ENCODE data around the gene ROBO2.

Gene ROBO2

GRCh38 chr3:77271306-77271705 lies 231.4 kb downstream of the ROBO2 start:
- no peak for DNase-seq

GRCh38 chr3:77271711-77272110 lies 231.8 kb downstream of the ROBO2 start:
- DNase-seq = no peak

GRCh38 chr3:77279276-77279675 lies 239.4 kb downstream of the ROBO2 start:
- no peak for DNase-seq

- DNase-seq = no peak
These were observed 241.8 kb downstream of the ROBO2 start for GRCh38 chr3:77281721-77282120.

GRCh38 chr3:77283108-77283507 lies 243.2 kb downstream of the ROBO2 start:
- no peak for DNase-seq

- DNase-seq = no peak
These were observed 248.4 kb downstream of the ROBO2 start for GRCh38 chr3:77288348-77288747.

- no peak for DNase-seq
These were observed 256.6 kb downstream of the ROBO2 start for GRCh38 chr3:77296527-77296926.

GRCh38 chr3:77298417-77298816 lies 258.5 kb downstream of the ROBO2 start:
- no peak for DNase-seq

GRCh38 chr3:77303955-77304699 lies 264.2 kb downstream of the ROBO2 start:
- DNase-seq = no peak

- DNase-seq = no peak
These were observed 264.8 kb downstream of the ROBO2 start for GRCh38 chr3:77304700-77305021.

GRCh38 chr3:77309460-77309859 lies 269.6 kb downstream of the ROBO2 start:
- DNase-seq = no peak

- DNase-seq = no peak
These were observed 273.9 kb downstream of the ROBO2 start for GRCh38 chr3:77313843-77314242.

GRCh38 chr3:77319711-77320110 lies 279.8 kb downstream of the ROBO2 start:
- no peak for DNase-seq

- DNase-seq = no peak
These were observed 280.6 kb downstream of the ROBO2 start for GRCh38 chr3:77320514-77320913.

GRCh38 chr3:77321646-77322045 lies 281.7 kb downstream of the ROBO2 start:
- no peak for DNase-seq

- DNase-seq = no peak
These were observed 283.7 kb downstream of the ROBO2 start for GRCh38 chr3:77323626-77324025.

- no peak for DNase-seq
These were observed 284.2 kb downstream of the ROBO2 start for GRCh38 chr3:77324105-77324504.

GRCh38 chr3:77325280-77325679 lies 285.4 kb downstream of the ROBO2 start:
- DNase-seq = no peak

- DNase-seq = no peak
These were observed 285.8 kb downstream of the ROBO2 start for GRCh38 chr3:77325702-77326101.

- DNase-seq = no peak
These were observed 286.7 kb downstream of the ROBO2 start for GRCh38 chr3:77326586-77326985.

GRCh38 chr3:77328690-77329089 lies 288.8 kb downstream of the ROBO2 start:
- no peak for DNase-seq

- DNase-seq = no peak
These were observed 289.2 kb downstream of the ROBO2 start for GRCh38 chr3:77329116-77329515.

GRCh38 chr3:77338195-77338594 lies 298.3 kb downstream of the ROBO2 start:
- DNase-seq = no peak

GRCh38 chr3:77342027-77342426 lies 302.1 kb downstream of the ROBO2 start:
- no peak for DNase-seq

- no peak for DNase-seq
These were observed 302.8 kb downstream of the ROBO2 start for GRCh38 chr3:77342688-77343087.

All from activated T-cell treated with anti-CD3 and anti-CD28 coated beads, Interleukin-2, amount 50 U/mL, for 48 hours (primary cell).